ENCODE data around the gene FFAR1.

FFAR1 gene, protein sequence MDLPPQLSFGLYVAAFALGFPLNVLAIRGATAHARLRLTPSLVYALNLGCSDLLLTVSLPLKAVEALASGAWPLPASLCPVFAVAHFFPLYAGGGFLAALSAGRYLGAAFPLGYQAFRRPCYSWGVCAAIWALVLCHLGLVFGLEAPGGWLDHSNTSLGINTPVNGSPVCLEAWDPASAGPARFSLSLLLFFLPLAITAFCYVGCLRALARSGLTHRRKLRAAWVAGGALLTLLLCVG (N-terminal part only)

DNA sequence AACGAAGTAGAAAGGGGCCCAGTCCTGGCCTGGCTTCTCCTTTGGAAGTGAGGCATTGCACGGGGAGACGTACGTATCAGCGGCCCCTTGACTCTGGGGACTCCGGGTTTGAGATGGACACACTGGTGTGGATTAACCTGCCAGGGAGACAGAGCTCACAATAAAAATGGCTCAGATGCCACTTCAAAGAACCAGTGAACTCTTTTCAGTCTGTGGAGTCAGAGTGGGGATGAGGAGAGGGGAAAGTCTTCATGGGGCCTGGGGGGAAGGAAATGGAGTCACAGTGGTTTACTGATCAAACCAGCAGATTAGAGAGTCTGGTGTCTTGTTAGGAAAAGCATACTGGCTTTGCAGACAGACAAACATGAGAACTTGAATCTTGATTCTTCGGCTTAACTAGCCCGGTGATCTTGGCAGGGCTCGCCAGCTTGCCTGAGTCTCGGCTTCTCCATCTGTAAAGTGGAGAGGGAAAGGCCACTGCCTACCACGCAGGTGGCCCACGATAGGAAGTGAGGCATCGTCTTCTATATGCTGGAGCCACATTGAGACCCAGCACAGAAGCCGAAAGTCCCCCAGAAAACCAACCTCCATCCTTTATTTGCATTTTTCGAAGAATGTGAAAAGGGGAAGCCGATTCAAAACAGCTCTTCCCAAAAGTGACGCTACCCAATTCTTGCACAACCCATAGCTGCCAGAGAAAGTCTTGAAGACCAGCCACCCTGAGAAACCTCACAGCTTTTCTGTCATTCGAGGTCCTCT, at the start of gene FFAR1:
FFAR1 (plus strand) TSS at position 732 of the 759 bp plus-strand sequence. CDS start 3,650 bp downstream, outside the sequence.
- peak; percentile 33 for DNase-seq (ENCODE audit: low spot score)

DNA sequence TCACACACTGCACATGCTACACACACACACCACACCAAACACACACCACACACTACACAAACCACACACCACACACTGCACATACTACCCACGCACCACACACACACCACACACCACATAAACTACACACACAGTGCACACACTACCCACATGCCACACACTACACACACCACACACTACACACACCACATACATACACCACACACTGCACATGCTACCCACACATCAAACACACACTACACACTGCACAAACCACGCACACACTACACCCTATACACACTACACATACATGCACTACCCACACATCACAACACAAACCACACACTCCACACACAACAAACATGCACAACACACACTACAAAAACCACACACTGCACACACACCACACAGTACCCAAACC, 49.8 kb upstream of the FFAR1 start:
- no peak for DNase-seq (ENCODE audit: low spot score)

DNA sequence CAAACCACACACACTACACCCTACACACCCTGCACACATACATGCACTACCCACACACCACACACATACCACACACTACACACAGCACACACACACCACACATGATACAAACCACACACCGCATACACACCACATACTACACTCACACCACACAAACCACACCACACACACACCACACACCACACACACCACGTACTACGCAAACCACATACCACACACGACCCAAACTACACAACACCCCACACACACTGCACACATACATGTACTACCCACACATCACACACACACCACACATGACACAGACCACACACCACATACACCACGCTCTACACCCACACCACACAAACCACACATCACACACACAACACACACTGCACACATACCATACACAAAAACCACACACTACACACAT, 49.1 kb upstream of the FFAR1 start:
- DNase-seq (ENCODE audit: low spot score): no peak

DNA sequence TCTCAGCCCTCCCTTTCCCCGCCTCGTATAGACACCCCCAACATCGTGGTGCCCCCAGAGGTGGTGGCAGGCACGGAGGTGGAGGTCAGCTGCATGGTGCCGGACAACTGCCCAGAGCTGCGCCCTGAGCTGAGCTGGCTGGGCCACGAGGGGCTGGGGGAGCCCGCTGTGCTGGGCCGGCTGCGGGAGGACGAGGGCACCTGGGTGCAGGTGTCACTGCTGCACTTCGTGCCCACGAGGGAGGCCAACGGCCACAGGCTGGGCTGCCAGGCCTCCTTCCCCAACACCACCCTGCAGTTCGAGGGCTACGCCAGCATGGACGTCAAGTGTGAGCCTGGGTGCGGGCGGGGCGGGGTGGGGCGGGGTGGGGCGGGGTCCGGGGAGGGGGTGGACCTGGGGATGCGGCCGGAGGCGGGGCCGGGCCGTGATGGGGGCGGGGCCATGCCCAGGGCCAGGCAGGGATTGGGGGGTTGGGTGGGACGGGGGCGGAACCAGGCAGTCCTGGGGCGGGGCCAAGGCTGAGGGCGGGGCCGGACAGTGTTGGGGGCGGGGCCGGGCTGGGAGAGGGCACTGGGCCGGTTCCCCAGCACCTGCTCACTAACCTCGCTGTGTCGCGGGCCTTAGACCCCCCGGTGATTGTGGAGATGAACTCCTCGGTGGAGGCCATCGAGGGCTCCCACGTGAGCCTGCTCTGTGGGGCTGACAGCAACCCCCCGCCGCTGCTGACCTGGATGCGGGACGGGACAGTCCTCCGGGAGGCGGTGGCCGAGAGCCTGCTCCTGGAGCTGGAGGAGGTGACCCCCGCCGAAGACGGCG, 48.0 kb upstream of the FFAR1 start:
- peak; percentile 79 for DNase-seq (ENCODE audit: low spot score)

DNA sequence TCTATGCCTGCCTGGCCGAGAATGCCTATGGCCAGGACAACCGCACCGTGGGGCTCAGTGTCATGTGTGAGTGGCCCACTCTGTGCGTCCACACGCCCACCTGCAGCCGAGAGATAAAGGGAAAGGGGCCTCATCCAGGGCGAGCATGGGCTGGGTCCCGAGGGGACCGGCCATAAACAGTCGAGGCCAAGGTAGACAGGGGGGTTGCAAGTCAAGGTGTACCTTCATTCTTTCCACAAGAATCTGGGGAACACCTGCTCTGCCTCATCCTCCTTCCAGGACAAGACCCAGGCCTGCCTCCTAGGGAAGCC, 47.4 kb upstream of the FFAR1 start:
- no peak for DNase-seq (ENCODE audit: low spot score)

DNA sequence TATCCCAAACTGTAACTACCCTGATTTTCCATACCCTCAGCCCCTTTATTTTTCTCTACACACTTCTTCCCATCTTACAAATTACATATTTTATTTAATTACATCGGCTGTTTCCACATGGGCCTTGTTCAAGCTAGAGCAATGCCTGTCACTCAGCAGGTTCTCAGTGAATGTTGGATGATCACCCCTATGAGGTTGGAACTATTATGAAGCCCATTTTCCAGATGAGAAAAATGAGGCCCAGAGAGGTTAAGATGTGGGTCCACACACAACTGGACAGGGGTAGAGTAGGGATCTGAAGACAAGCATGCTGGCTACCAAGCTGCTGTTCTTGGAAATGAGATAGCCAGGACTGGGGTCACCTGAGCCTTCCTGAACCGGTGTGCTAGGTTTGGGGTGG, 45.7 kb upstream of the FFAR1 start:
- DNase-seq (ENCODE audit: low spot score): no peak

DNA sequence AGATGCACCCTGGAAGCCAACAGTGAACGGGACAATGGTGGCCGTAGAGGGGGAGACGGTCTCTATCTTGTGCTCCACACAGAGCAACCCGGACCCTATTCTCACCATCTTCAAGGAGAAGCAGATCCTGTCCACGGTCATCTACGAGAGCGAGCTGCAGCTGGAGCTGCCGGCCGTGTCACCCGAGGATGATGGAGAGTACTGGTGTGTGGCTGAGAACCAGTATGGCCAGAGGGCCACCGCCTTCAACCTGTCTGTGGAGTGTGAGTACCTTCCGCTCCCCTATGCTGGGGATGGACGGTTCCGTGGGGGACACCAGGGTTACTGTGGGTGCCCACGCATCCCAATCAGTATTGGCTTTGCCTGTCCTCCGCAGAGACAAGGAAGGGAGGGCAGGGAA, 45.3 kb upstream of the FFAR1 start:
- DNase-seq (ENCODE audit: low spot score): no peak

DNA sequence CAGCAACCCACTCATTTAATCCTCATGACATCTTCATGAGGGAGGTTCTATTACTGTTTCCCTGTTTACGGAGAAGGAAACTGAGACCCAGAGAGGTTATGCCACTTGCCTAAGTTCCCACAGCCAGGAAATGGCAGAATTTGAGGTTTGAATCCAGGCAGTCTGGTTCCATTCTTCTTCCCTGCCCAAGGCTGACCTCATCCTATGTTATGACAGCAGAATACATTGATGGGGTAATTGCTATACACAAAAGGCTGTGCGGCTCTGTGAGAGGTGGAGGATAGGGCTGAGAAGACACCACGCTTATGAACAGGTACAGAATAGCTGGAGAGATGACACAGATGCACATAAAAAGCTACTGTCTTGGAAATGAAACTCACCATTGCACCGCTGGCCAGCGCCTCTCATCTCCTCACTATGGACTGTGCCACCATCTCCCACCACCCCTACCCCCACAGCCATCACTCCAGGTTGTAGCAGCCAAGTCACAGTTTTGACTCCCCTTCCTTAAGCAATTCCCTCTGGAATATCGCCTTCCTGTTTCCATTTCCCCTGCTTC, 44.3 kb upstream of the FFAR1 start:
- DNase-seq (ENCODE audit: low spot score): no peak

DNA sequence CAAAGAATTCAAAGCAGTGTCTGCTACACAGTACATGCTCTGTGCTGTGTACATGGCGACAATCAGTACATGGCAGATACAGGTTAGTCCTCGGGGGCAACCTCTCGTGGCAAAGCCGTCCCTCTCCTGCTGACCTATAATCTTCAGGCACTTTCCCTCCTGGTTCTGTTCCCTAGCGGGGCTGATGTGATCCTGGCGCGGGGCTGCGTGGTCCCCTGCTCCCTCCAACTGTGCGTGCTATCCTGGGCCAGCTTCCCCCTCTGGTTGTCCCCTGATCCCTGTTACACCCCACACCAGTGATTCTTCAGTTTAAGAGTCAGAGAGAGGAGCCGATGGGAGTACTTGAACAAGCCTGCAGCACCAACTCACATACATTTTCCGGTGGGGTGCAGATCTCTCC, 43.7 kb upstream of the FFAR1 start:
- no peak for DNase-seq (ENCODE audit: low spot score)

DNA sequence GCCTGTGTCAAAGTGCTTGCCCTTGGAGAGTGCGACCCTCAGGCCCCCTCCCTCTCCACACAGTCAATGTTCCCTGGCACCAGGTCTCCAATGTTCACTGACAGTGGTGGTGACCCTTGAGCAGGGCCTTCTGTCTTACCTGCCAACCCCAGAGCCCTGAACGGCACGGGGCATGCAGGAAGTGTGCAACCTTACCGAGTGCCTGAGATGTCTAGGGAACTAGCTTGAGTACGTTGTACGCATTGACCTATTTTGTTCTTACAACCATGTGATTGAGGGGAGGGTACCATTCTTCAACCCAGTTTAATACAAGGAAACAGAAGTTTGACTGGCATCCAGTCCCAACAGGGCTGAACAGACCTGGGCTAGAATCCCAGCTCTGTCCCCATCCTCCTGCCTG, 42.5 kb upstream of the FFAR1 start:
- DNase-seq (ENCODE audit: low spot score): no peak

DNA sequence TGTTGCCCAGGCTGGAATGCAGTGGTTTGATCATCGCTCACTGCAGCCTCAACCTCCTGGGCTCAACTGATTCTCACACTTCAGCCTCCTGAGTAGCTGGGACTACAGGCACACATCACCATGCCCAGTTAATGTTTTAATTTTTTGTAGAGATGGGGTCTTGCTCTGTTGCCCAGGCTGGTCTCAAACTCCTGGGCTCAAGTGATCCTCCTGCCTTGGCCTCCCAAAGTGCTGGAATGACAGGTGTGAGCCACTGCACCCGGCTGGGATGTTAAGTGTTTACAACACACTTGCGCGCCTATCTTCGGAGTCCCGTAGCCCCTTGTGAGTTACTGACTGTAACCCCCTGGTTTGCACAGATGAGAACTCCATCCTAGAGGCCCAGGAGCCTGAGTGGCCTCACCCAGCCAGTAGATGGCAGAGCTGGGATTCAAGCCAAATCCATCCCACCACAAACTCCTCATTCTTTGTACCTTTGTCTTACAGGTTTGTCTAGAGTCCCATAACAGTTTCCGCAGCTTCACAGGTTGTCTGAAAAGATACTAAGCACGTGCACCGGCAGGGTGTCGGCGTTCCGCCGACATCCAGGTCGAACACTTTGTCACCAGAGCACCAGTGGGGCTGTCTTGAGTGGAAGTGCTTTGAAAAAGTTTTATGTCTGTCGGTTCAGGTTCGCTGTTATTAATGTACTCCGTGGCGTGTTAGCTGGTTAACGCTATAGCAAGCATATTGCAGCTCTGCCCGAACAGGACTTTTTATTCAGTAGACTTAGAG, 41.0 kb upstream of the FFAR1 start:
- DNase-seq (ENCODE audit: low spot score): no peak

DNA sequence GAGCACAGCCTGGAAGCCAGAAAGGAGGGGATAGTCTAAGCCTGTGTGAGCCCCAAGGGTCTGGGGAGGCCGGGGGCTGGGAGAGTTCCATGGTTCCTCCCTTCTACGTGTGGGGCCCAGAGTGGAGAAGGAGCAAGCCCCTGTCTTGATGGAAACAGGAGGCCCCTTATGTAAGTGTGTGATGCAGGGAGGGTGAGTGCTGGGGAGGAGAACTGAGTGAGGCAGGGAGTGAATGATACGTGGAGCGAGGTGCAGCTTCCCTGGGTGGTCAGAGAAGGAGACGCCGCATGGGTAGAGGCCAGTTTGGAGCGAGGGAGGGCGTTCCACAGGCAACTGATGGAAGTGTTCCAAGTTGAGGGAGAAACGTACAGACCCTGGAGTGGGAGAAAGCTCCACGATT, 39.8 kb upstream of the FFAR1 start:
- DNase-seq (ENCODE audit: low spot score): no peak

DNA sequence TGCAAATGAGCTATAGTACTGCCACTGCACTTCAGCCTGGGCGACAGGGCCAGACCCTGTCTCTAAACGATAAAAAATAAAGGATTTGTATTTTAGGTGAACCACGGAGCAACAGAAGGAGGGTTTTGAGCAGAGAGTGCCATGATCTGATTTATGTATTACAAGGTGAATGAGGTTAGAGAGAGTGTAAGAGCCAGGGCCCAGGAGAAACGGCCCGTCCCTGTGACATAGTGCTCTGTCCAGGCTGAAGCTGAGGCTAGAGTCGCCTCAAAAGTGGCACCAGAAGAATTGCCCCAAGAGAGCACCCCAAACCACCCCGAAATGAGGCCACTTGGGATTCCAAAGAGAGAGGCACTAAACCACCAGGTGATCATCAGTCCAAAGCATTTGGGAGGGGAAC, 38.8 kb upstream of the FFAR1 start:
- DNase-seq (ENCODE audit: low spot score): no peak

DNA sequence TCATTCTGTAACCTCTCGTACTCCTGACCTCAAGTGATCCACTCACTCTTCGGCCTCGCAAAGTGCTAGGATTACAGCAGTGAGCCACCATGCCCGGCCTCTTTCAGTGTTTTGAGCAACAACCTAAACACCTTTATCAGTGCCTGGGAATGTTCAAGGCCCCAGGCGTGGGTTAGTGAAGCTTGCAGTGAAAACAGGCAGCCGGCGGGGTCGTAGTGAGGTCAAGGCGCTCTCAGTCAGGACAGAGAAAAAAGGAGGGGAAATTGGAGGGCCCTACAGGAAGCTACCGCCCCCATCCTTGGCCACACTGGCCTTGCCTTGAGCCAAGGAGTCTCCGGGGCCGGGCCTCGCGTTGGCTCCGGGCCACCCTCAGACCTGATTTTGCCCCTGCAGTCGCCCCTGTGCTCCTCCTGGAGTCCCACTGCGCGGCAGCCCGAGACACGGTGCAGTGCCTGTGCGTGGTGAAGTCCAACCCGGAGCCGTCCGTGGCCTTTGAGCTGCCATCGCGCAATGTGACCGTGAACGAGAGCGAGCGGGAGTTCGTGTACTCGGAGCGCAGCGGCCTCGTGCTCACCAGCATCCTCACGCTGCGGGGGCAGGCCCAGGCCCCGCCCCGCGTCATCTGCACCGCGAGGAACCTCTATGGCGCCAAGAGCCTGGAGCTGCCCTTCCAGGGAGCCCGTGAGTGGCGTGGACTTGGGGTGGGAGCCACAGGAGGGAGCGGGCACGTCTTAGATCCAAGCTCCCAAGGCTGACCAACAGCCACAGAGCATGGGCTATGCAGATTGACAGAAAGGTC, 38.0 kb upstream of the FFAR1 start:
- no peak for DNase-seq (ENCODE audit: low spot score)

DNA sequence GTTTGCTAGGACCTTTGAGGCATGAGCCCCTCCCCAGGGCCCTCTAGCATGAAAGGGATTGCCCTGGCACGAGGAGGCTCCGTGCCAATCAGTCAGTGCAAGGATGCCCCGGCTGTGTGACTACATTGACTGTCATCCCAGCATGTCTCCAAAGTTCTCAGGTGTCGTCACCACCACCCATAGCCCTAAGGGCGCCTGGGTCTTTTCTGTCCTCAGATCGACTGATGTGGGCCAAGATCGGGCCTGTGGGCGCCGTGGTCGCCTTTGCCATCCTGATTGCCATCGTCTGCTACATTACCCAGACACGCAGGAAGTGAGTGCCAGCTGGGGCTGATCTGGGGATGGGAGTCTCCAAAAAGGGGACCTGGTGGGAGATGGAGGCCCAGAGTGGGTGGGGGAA, 37.4 kb upstream of the FFAR1 start:
- DNase-seq (ENCODE audit: low spot score): no peak

DNA sequence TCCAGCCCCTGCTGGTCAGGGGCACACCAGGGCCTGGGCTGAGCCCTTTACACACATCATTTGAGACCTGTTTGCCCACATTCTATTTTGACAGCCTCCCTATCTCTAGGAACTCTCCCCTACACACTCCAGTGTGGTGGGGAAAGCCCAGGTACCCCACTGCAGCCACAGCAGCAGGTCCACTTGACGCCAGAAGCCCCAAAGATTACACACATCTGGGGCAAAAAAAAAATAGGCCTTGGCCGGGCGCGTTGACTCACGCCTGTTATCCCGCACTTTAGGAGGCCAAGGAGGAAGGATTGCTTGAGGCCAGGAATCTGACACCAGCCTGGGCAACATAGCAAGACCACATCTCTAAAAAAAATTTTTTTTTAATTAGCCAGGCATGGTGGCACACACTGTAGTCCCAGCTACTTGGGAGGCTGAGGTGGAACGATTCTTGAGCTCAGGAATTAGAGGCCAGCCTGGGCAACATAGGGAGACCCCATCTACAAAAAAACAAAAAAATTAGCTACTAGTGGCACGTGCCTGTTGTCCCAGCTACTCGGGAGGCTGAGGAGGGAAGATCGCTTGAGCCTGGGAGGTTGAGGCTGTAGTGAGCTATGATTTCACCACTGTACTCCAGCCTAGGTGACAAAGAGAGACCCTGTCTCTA, 36.8 kb upstream of the FFAR1 start:
- DNase-seq (ENCODE audit: low spot score): no peak

DNA sequence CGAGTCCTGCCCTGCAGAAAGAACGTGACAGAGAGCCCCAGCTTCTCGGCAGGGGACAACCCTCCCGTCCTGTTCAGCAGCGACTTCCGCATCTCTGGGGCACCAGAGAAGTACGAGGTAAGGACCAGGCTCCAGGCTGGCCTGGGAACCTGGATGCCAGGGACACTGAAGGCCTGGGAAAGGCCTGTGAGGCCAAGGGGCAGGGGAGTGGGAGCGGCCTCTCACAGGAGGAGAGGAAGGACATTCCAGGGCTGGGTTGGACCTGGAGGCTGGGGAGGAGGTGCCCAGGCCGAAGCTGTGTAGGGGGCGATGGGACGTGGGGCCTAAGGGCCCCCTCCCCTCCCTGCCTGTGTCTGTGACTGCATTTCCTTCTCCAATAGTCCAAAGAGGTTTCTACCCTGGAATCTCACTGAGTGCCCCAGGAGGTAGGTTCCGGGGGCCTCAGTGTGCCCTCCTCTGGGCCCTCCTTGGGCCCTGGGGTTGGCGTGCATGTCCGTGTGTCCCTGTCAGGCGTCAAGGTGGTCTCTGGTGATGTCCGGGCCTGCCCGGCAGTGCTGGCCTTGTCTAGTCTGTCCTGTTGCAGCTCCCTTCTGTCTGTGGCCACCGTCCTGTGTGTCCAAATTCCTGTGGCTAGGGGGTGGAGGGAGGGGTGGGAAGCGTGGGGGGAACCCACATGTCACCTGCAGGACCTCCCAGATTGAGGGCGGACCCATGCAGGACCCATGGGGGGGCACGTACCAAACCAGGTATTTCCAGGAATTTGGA, 35.6 kb upstream of the FFAR1 start:
- no peak for DNase-seq (ENCODE audit: low spot score)

DNA sequence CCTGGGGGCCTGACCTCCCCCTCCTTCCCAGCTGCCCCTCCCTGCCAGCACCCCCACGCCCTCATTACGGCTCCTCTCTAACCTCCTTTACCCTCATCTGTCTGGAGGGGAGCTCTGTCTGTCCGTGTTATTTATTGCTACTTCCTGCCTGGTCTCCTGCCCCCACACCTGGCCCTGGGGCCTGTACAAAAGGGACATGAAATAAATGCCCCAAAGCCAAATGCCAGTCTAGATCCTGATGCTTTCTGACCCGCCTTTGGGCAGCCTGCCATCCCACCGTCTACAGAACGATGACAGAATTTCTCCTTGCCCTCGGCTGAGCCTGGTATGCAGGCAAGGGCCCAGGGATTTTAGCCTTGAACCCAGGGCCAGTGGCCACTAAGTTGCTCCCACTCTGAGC, 34.1 kb upstream of the FFAR1 start:
- no peak for DNase-seq (ENCODE audit: low spot score)

DNA sequence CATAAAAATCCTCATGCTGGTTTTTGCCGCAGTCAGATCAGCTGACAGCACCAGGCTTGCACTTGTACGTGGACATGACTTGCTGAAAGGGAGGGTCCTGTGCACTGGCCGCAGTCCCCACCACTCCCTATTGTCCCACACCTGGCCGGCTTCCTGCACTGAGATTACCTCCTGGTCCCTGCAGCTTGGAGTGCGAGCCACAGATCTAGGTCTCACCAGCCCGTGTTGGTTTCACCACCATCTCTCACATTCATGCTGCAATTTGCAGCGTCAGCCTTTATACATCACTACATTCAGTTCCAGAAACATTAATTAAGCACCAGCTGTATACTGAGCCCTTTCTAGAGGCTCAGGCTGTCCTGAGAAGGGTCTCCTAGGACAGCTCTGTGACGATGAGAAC, 33.7 kb upstream of the FFAR1 start:
- no peak for DNase-seq (ENCODE audit: low spot score)
